ENCODE results near the gene ERVV-1. TPM values are rescaled to one million over a fixed set of nuclear protein-coding genes. Genes with fewer than 3 reads are reported as not detected.

The ERVV-1 gene
- total RNA-seq, 1 experiment from 2014 or later = not detected

DNA sequence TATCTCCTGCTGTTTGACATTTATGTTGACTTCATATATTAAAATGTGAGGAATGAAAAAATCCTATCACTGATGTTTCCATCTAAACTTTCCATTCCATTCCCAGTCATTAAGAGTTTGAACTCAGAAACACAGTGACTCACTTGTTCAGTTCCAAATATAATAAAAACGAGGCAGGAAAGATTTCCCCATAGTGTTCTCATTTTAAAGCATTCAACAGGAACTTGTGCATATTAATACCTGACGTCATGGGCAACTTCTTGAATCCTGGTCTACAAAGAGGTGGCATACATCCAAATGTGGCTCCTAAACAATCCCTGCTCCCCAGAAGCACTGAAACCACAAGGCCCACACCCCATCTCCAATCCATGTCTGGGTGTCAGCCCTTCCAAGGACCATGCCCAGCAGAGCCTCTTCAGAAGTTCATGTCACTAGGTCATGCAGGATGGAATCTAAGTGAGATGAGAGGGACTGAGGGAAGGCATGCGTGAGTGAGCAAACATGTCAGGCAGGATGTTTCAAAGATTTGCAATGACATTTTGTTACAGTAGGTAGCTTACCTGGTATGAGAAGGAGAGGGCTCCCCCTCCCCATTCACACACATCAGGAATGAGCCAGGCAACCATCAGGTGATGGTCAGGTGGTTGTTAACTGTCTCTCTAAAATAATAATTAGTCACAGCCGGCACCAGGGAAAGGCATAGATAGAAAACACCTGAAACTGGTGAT lies 21.4 kb downstream of the ERVV-1 start:
- no TSS peak for BruUV-seq (replicated peaks)
- TF ChIP-seq EZH2 (IDR thresholded peaks at IDR 0.05; ENCODE audit: low read length, unreplicated experiment) (no peak), EZH2phosphoT487 (IDR thresholded peaks at IDR 0.05; ENCODE audit: borderline replicate concordance, low read length) (no peak)
- TF ChIP-seq, protein P1, sequence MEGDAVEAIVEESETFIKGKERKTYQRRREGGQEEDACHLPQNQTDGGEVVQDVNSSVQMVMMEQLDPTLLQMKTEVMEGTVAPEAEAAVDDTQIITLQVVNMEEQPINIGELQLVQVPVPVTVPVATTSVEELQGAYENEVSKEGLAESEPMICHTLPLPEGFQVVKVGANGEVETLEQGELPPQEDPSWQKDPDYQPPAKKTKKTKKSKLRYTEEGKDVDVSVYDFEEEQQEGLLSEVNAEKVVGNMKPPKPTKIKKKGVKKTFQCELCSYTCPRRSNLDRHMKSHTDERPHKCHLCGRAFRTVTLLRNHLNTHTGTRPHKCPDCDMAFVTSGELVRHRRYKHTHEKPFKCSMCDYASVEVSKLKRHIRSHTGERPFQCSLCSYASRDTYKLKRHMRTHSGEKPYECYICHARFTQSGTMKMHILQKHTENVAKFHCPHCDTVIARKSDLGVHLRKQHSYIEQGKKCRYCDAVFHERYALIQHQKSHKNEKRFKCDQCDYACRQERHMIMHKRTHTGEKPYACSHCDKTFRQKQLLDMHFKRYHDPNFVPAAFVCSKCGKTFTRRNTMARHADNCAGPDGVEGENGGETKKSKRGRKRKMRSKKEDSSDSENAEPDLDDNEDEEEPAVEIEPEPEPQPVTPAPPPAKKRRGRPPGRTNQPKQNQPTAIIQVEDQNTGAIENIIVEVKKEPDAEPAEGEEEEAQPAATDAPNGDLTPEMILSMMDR (conservative IDR thresholded peaks at IDR 0.05; ENCODE audit: low read depth, low read length) = no peak
- Histone ChIP-seq H2AFZ (ENCODE audit: low read length) (no peak overlapping the region), H3K4me2 (ENCODE audit: low read length) (no peak overlapping the region), H3K36me3 (ENCODE audit: low read depth, low read length) (no peaks in the 10 kb centered on the region), H3K4me3 (ENCODE audit: low read length) (no peak overlapping the region), H3K9ac (ENCODE audit: low read length) (no peak overlapping the region), H3F3A (ENCODE audit: low read length, unreplicated experiment) (no peaks in the 10 kb centered on the region), H3K27me3 (ENCODE audit: low read length) (no peaks in the 10 kb centered on the region), H3K4me1 (ENCODE audit: insufficient read depth, low read length) (no peaks in the 10 kb centered on the region), H3K9me3 (ENCODE audit: low read length) (peaks cover 20% of the 10 kb centered on the region; the same call in 1 of the 2 replicates), H3K9me2 (replicated peaks; ENCODE audit: low read length) (no peaks in the 10 kb centered on the region), H3K79me2 (ENCODE audit: low read length) (no peaks in the 10 kb centered on the region), H4K20me1 (ENCODE audit: low read length) (no peaks in the 10 kb centered on the region), H3K27ac (ENCODE audit: low read length) (no peak overlapping the region)
- DNase-seq (no peak), ATAC-seq (no peak)
- intact Hi-C loops (cut with micrococcal nuclease) = no loop called here
- POLR2A ChIA-PET (ENCODE audit: unreplicated experiment) = no interaction called here
- CTCF ChIA-PET = no interaction called here

DNA sequence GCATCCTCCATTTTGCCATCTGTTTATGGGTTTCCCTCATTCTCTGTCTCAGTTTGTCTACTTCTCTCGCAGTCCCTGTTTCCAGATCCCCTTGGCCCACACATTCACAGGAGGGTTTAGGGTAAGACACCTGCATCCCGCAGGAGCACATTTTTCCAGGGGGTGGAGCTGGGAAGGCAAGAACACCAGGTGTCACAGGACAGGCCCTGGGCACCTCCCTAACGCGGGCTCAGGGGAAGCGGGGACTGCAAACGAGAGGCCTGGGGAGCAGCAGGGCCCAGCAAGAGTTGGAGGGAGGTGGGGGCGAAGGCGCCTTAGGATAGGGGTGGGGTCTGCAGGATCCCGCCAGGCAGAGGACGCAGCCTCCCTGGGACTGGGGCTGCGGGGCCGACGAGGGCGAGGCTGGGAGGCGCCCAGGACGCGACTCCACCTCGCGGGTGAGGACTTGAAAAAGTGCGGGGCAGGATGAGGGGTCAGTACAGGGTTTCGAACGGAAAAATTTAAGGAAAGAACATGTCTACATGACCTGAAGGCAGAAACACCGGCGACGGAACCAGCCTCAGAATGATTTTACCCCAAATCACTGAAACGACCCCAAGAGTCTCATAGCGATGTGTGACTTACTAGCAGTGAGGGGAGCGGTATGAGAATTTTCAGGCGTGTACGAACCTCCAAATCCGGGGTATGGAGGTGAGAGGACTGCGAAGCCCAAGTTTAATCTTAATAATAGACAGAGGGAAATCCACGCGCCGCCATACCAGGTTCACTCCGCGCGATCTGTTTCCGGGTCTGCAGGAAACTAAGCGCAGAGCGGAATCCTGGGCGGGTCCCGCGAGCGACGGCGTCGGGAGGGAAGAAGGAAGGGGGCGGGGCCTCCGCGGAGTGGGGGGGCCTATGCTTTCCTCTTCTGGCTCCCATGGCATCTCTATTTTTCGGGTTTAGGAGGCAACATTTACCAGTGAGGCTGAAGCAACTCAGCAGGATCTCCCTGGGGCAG lies 23.7 kb downstream of the ERVV-1 start:
- POLR2A ChIA-PET (ENCODE audit: unreplicated experiment) = no interaction called here
- Histone ChIP-seq H3K9me3 (ENCODE audit: low read length) (peaks cover 22% of the 10 kb centered on the region; the same call in 1 of the 2 replicates), H3K27me3 (ENCODE audit: low read length) (no peaks in the 10 kb centered on the region), H4K20me1 (ENCODE audit: low read length) (no peaks in the 10 kb centered on the region), H3K9ac (ENCODE audit: low read length) (no peak overlapping the region), H3K4me3 (ENCODE audit: low read length) (no peak overlapping the region), H3K9me2 (replicated peaks; ENCODE audit: low read length) (no peaks in the 10 kb centered on the region), H3K36me3 (ENCODE audit: low read depth, low read length) (no peaks in the 10 kb centered on the region), H3F3A (ENCODE audit: low read length, unreplicated experiment) (no peaks in the 10 kb centered on the region), H3K27ac (ENCODE audit: low read length) (no peak overlapping the region), H2AFZ (ENCODE audit: low read length) (no peak overlapping the region), H3K4me1 (ENCODE audit: insufficient read depth, low read length) (no peaks in the 10 kb centered on the region), H3K4me2 (ENCODE audit: low read length) (no peak overlapping the region), H3K79me2 (ENCODE audit: low read length) (no peaks in the 10 kb centered on the region)
- TF ChIP-seq EZH2 (IDR thresholded peaks at IDR 0.05; ENCODE audit: low read length, unreplicated experiment) (no peak), EZH2phosphoT487 (IDR thresholded peaks at IDR 0.05; ENCODE audit: borderline replicate concordance, low read length) (no peak)
- TF ChIP-seq, protein P1 (conservative IDR thresholded peaks at IDR 0.05; ENCODE audit: low read depth, low read length) = no peak
- intact Hi-C loops (cut with micrococcal nuclease) = no loop called here
- CTCF ChIA-PET = no interaction called here
- BruUV-seq (replicated peaks) = no TSS peak
- DNase-seq = no peak
- ATAC-seq = no peak

Measured in PC-3 (cell line).